ENCODE data around the gene SPTLC2. TPM values are rescaled to one million over a fixed set of nuclear protein-coding genes. Genes with fewer than 3 reads are reported as not detected.
"Not testable (repeated sequence)": the region's sequence is repeated elsewhere in the genome, so short reads cannot be mapped to it uniquely, and the experiment has no call there.

The SPTLC2 gene
- 37.3 TPM for total RNA-seq

- peak; percentile 99 for DNase-seq
These were observed at the start of gene SPTLC2 for GRCh38 chr14:77616454-77617229. Gene SPTLC2, minus strand, starts transcription at chr14:77616637. Its CDS starts 58 bp downstream, at chr14:77616579.

- no peak for DNase-seq
These were observed 46.9 kb upstream of the SPTLC2 start for GRCh38 chr14:77663293-77663692.

- not testable (repeated sequence) for DNase-seq
These were observed 45.1 kb upstream of the SPTLC2 start for GRCh38 chr14:77661562-77661961.

- DNase-seq = peak; percentile 22
These were observed 44.3 kb upstream of the SPTLC2 start for GRCh38 chr14:77660754-77661153.

- DNase-seq = no peak
These were observed 43.4 kb upstream of the SPTLC2 start for GRCh38 chr14:77659831-77660230.

- no peak for DNase-seq
These were observed 40.8 kb upstream of the SPTLC2 start for GRCh38 chr14:77657280-77657679.

- DNase-seq = no peak
These were observed 37.6 kb upstream of the SPTLC2 start for GRCh38 chr14:77654001-77654441.

- no peak for DNase-seq
These were observed 32.9 kb upstream of the SPTLC2 start for GRCh38 chr14:77649326-77649725.

- no peak for DNase-seq
These were observed 32.2 kb upstream of the SPTLC2 start for GRCh38 chr14:77648520-77649200.

GRCh38 chr14:77647853-77648252, 31.4 kb upstream of the SPTLC2 start:
- no peak for DNase-seq

- DNase-seq = no peak
These were observed 30.5 kb upstream of the SPTLC2 start for GRCh38 chr14:77646907-77647306.

- DNase-seq = no peak
These were observed 29.2 kb upstream of the SPTLC2 start for GRCh38 chr14:77645520-77646230.

GRCh38 chr14:77642407-77642806, 26.0 kb upstream of the SPTLC2 start:
- no peak for DNase-seq

- peak; percentile 80 for DNase-seq
These were observed 25.3 kb upstream of the SPTLC2 start for GRCh38 chr14:77641534-77642341.

GRCh38 chr14:77640756-77641533, 24.5 kb upstream of the SPTLC2 start:
- DNase-seq = no peak

- DNase-seq = no peak
These were observed 22.3 kb upstream of the SPTLC2 start for GRCh38 chr14:77638771-77639171.

- DNase-seq = peak; percentile 32
These were observed 19.4 kb upstream of the SPTLC2 start for GRCh38 chr14:77635869-77636268.

GRCh38 chr14:77635466-77635865, 19.0 kb upstream of the SPTLC2 start:
- DNase-seq = not testable (repeated sequence)

- no peak for DNase-seq
These were observed 13.7 kb upstream of the SPTLC2 start for GRCh38 chr14:77630111-77630510.

- DNase-seq = no peak
These were observed 8.9 kb upstream of the SPTLC2 start for GRCh38 chr14:77625360-77625759.

GRCh38 chr14:77623201-77623600, 6.8 kb upstream of the SPTLC2 start:
- no peak for DNase-seq
